ENCODE data around the gene OR4A16.

DNA sequence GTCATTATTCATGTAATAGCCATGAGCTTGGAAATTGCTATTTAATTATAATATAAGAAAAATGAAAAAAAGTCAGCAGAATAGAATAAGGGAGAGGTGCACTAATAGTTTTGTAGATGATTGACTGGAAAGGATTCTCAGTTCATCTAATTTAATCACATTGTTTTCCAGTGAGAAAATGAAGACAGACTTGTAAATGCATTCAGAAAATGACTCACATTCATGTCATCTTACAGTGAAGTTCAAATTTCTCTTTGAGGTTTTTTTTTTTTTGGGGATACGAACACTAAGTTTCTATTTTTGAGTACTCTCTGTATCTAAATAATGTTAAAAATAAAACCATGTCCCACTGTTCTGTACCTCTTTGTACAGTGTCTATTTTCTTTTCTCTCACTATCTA is 18.5 kb upstream of the OR4A16 start:
- TF ChIP-seq, protein P1, sequence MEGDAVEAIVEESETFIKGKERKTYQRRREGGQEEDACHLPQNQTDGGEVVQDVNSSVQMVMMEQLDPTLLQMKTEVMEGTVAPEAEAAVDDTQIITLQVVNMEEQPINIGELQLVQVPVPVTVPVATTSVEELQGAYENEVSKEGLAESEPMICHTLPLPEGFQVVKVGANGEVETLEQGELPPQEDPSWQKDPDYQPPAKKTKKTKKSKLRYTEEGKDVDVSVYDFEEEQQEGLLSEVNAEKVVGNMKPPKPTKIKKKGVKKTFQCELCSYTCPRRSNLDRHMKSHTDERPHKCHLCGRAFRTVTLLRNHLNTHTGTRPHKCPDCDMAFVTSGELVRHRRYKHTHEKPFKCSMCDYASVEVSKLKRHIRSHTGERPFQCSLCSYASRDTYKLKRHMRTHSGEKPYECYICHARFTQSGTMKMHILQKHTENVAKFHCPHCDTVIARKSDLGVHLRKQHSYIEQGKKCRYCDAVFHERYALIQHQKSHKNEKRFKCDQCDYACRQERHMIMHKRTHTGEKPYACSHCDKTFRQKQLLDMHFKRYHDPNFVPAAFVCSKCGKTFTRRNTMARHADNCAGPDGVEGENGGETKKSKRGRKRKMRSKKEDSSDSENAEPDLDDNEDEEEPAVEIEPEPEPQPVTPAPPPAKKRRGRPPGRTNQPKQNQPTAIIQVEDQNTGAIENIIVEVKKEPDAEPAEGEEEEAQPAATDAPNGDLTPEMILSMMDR (IDR thresholded peaks at IDR 0.05; ENCODE audit: low read depth, low read length, poor library complexity, severe bottlenecking), result no peak
- no peak for TF ChIP-seq EZH2phosphoT487 (IDR thresholded peaks at IDR 0.05; ENCODE audit: borderline replicate concordance, low read length)

Measured in DOHH2 (cell line).